K562 (cell line): ENCODE results near the gene MYBPHL. TPM values are rescaled to one million over a fixed set of nuclear protein-coding genes. Genes with fewer than 3 reads are reported as not detected.

Experiments
- ATAC-seq: fragments of 200-7000 bp; cut with Tn5 transposase; 3 replicates; pipeline ENCODE4 v1.9.1; 2020; ENCODE audit warnings: moderate library complexity
- BruUV-seq: library from RNA; stranded (reverse); fragments of 400-500 nt; replicated peaks from 2 replicates; lab custom pipeline; 2021; lab: Mats Ljungman, UMichigan
- CTCF ChIA-PET: fragments of 300-600 bp; formaldehyde crosslinking; extraction: SDS; loops from one replicate; lab custom pipeline; 2021; ENCODE audit warnings: low intra/inter-chr PET ratio; lab: Yijun Ruan, JAX
- POLR2A ChIA-PET: fragments of 300-600, 350-650 bp; sonication (Branson Sonifier 250); formaldehyde crosslinking; extraction: SDS; loops from one replicate; lab custom pipeline; 2021; ENCODE audit warnings: antibody characterized with exemption, inconsistent platforms; lab: Yijun Ruan, JAX
- DNase-seq, 4 experiments: peaks; one replicate each; pipeline versions ENCODE4 v3.0.0 to v3.0.0-alpha.2; 2011 to 2018; ENCODE audit warnings: low spot score in 3 of 4, mixed read lengths in 3 of 4; ENCODE audit errors: extremely low read depth in 1 of 4
- FAIRE-seq: peaks from 2 replicates; lab custom pipeline; 2011; peaks lifted over from hg19 to GRCh38; lab: Jason Lieb, UNC
- H2AFZ ChIP-seq: 2 replicates; pipeline ENCODE4 v1.6.0; 2011; ENCODE audit warnings: low read depth, low read length, control low read depth, inconsistent platforms
- H3K27ac ChIP-seq: fragments of 200-600 bp; 3 replicates; pipeline ENCODE4 v1.8.0; 2011; ENCODE audit warnings: low read depth, mild to moderate bottlenecking, control low read depth, inconsistent platforms, low read length, moderate library complexity, mixed read lengths; ENCODE audit errors: extremely low read depth
- H3K27me3 ChIP-seq, 2 experiments: fragments of 300-600 bp in 1 of 2; 2 replicates in 1 of 2; 3 replicates in 1 of 2; pipeline versions ENCODE4 v1.6.0 to v1.8.0; 2011; ENCODE audit warnings: inconsistent platforms in 2 of 2, low read length in 2 of 2, mild to moderate bottlenecking in 1 of 2, mixed read lengths in 1 of 2, moderate library complexity in 1 of 2; ENCODE audit not compliant: control insufficient read depth in 2 of 2, insufficient read depth in 2 of 2
- H3K36me3 ChIP-seq: fragments of 300-600 bp; 3 replicates; pipeline ENCODE4 v1.8.0; 2011; ENCODE audit warnings: mild to moderate bottlenecking, low read length, inconsistent platforms; ENCODE audit not compliant: control insufficient read depth, insufficient read depth
- H3K4me1 ChIP-seq, 2 experiments: fragments of 200-600 bp in 1 of 2; replicated peaks in 1 of 2; 2 replicates in 1 of 2; 3 replicates in 1 of 2; pipeline versions ENCODE4 v1.5.1 to v1.8.0; 2011; ENCODE audit warnings: inconsistent platforms in 2 of 2, low read length in 2 of 2, mild to moderate bottlenecking in 1 of 2, mixed read lengths in 1 of 2, moderate library complexity in 1 of 2; ENCODE audit not compliant: control insufficient read depth in 2 of 2, insufficient read depth in 2 of 2
- H3K4me2 ChIP-seq: 2 replicates; pipeline ENCODE4 v1.6.1; 2011; ENCODE audit warnings: low read length, control low read depth, inconsistent platforms, mixed read lengths; ENCODE audit not compliant: insufficient read depth
- H3K4me3 ChIP-seq: fragments of 200-600 bp; sonication (generic), shearing (Covaris generic); 2 replicates; pipeline ENCODE4 v1.5.1; 2016; ENCODE audit warnings: control low read depth, inconsistent platforms
- H3K79me2 ChIP-seq: fragments of 200-600 bp; 3 replicates; pipeline ENCODE4 v1.8.0; 2011; ENCODE audit warnings: low read length, inconsistent platforms; ENCODE audit not compliant: control insufficient read depth, insufficient read depth
- H3K9ac ChIP-seq, 2 experiments: 2 replicates each; pipeline versions ENCODE4 v1.6.0 to v1.6.1; 2011; ENCODE audit warnings: low read depth in 2 of 2, low read length in 2 of 2, control low read depth in 1 of 2, inconsistent platforms in 1 of 2, mild to moderate bottlenecking in 1 of 2, mixed read lengths in 1 of 2; ENCODE audit not compliant: insufficient read depth in 1 of 2
- H3K9me1 ChIP-seq: one replicate; pipeline ENCODE4 v1.6.0; 2011; ENCODE audit warnings: inconsistent platforms, mild to moderate bottlenecking, low read length, moderate library complexity; ENCODE audit not compliant: control insufficient read depth, insufficient read depth
- H3K9me3 ChIP-seq: replicated peaks from 2 replicates; pipeline ENCODE4 v1.5.1; 2011; ENCODE audit warnings: low read depth, low read length, inconsistent platforms; ENCODE audit not compliant: control insufficient read depth, insufficient read depth
- H4K20me1 ChIP-seq: replicated peaks from 2 replicates; pipeline ENCODE4 v1.6.1; 2011; ENCODE audit warnings: low read length, inconsistent platforms, mixed read lengths; ENCODE audit not compliant: control insufficient read depth, insufficient read depth
- C11orf30 ChIP-seq: fragments of 450-650 bp; IDR thresholded peaks from 2 replicates; pipeline ENCODE4 v1.6.1; 2016; ENCODE audit warnings: low read depth, mild to moderate bottlenecking
- CREB3 ChIP-seq: fragments of 450-650 bp; conservative IDR thresholded peaks from 2 replicates; pipeline ENCODE4 v1.6.1; 2016; ENCODE audit warnings: missing genetic modification characterization, low read depth, mild to moderate bottlenecking, missing compliant biosample characterization, moderate library complexity
- E2F6 ChIP-seq, 2 experiments: IDR thresholded peaks; 2 replicates each; pipeline ENCODE4 v1.6.1; 2011; ENCODE audit warnings: borderline replicate concordance in 1 of 2, control low read depth in 1 of 2, low read depth in 1 of 2, low read length in 1 of 2, mild to moderate bottlenecking in 1 of 2, mixed read lengths in 1 of 2, moderate library complexity in 1 of 2; ENCODE audit not compliant: insufficient read depth in 1 of 2, insufficient read length in 1 of 2, poor library complexity in 1 of 2, severe bottlenecking in 1 of 2; ENCODE audit errors: extremely low read depth in 1 of 2
- FOXJ2 ChIP-seq: fragments of 200-800 bp; sonication (Bioruptor generic); IDR thresholded peaks from 2 replicates; pipeline ENCODE4 v1.6.1; 2016; ENCODE audit warnings: missing genetic modification characterization, missing compliant biosample characterization
- FOXM1 ChIP-seq, 2 experiments: fragments of 450-650 bp in 1 of 2; sonication (generic) in 1 of 2; formaldehyde crosslinking in 1 of 2; IDR thresholded peaks; 2 replicates each; pipeline versions ENCODE4 v1.6.1 to v1.9.0; 2017 to 2022; ENCODE audit warnings: low read depth in 2 of 2, mild to moderate bottlenecking in 2 of 2, missing genetic modification reagents in 1 of 2, moderate library complexity in 1 of 2
- GATA2 ChIP-seq: sonication (generic); formaldehyde crosslinking; IDR thresholded peaks from 2 replicates; pipeline ENCODE4 v1.4.0; 2020; ENCODE audit warnings: mild to moderate bottlenecking, missing genetic modification reagents
- HMG20B ChIP-seq: fragments of 250-450 bp; sonication (Bioruptor Pico); IDR thresholded peaks from 2 replicates; pipeline ENCODE4 v1.5.0; 2021; ENCODE audit warnings: mild to moderate bottlenecking
- HOXB6 ChIP-seq: fragments of 250-450 bp; sonication (Bioruptor Pico); IDR thresholded peaks from 2 replicates; pipeline ENCODE4 v1.5.1; 2022; ENCODE audit warnings: mild to moderate bottlenecking, borderline replicate concordance
- ILF3 ChIP-seq: fragments of 450-650 bp; IDR thresholded peaks from 2 replicates; pipeline ENCODE4 v1.6.1; 2018; ENCODE audit warnings: antibody characterized with exemption, mild to moderate bottlenecking, moderate library complexity, borderline replicate concordance
- MYBL2 ChIP-seq, 2 experiments: fragments of 450-650 bp in 1 of 2; sonication (generic) in 1 of 2; formaldehyde crosslinking in 1 of 2; IDR thresholded peaks; 2 replicates each; pipeline versions ENCODE4 v1.6.1 to v1.8.1; 2017 to 2022; ENCODE audit warnings: borderline replicate concordance in 1 of 2, inconsistent platforms in 1 of 2, low read depth in 1 of 2, mild to moderate bottlenecking in 1 of 2, missing genetic modification reagents in 1 of 2, moderate library complexity in 1 of 2
- NFYB ChIP-seq: IDR thresholded peaks from 2 replicates; pipeline ENCODE4 v1.6.1; 2011; ENCODE audit warnings: mild to moderate bottlenecking, moderate library complexity; ENCODE audit not compliant: insufficient read length; ENCODE audit errors: extremely low read depth
- PHB ChIP-seq: fragments of 250-450 bp; sonication (Bioruptor Pico); IDR thresholded peaks from 2 replicates; pipeline ENCODE4 v1.5.0; 2021
- SOX6 ChIP-seq: fragments of 450-650 bp; IDR thresholded peaks from 2 replicates; pipeline ENCODE4 v1.6.1; 2014; ENCODE audit warnings: mild to moderate bottlenecking
- WHSC1 ChIP-seq: IDR thresholded peaks from one replicate; pipeline ENCODE4 v1.6.1; 2012; ENCODE audit warnings: low read length, control low read depth, inconsistent platforms
- ZBTB8A ChIP-seq: fragments of 450-650 bp; IDR thresholded peaks from 2 replicates; pipeline ENCODE4 v1.6.1; 2018; ENCODE audit warnings: mild to moderate bottlenecking, moderate library complexity; ENCODE audit not compliant: partially characterized antibody
- ZNF445 ChIP-seq: fragments of 250-450 bp; sonication (Bioruptor Pico); IDR thresholded peaks from 2 replicates; pipeline ENCODE4 v1.4.0; 2020; ENCODE audit warnings: low read depth, mild to moderate bottlenecking, moderate library complexity
- ZNF644 ChIP-seq: fragments of 200-800 bp; sonication (Bioruptor generic); IDR thresholded peaks from 2 replicates; pipeline ENCODE4 v1.6.1; 2016; ENCODE audit warnings: low read depth, missing genetic modification characterization, missing compliant biosample characterization
- ZNF668 ChIP-seq: fragments of 250-450 bp; sonication (Bioruptor Pico); IDR thresholded peaks from 2 replicates; pipeline ENCODE4 v1.8.0; 2022; ENCODE audit warnings: mild to moderate bottlenecking, inconsistent platforms
- ZNF79 ChIP-seq: fragments of 250-450 bp; sonication (Bioruptor Pico); IDR thresholded peaks from 2 replicates; pipeline ENCODE4 v1.4.0; 2020; ENCODE audit warnings: low read depth, mild to moderate bottlenecking, moderate library complexity
- WGBS: fragments of 100-300 bp; shearing (Covaris generic); methylation state at CpG from one replicate; pipeline ENCODE4 v1.1.6; 2016; ENCODE audit warnings: low coverage, mixed read lengths; ENCODE audit not compliant: insufficient coverage; ENCODE audit errors: missing lambda C conversion rate; 5-methylcytosine and 5-hydroxymethylcytosine counted together
- in situ Hi-C: fragments of 300-500 bp; cut with MboI; formaldehyde crosslinking; loops from 4 replicates; pipeline ENCODE4 v1.15.0; 2018; ENCODE audit warnings: inconsistent platforms, mixed read lengths
- intact Hi-C: fragments of 100-400 bp; cut with micrococcal nuclease; formaldehyde crosslinking; loops from 2 replicates; pipeline ENCODE4 v1.14.2; 2022
- polyA plus RNA-seq, 8 experiments: library from polyadenylated mRNA; depleted of rRNA in 4 of 8; stranded (reverse) in 5 of 8; unstranded in 3 of 8; fragments of >200 nt; fragmentation: Nextera tagmentation in 2 of 8; fragmentation: Illumina TruSeq in 1 of 8; extraction: Ambion mirVana in 2 of 8; extraction: Trizol in 1 of 8; gene quantifications; 2 replicates each; pipeline versions ENCODE4 v1.2.1 to v1.2.3, GENCODE V29; 2011 to 2014; ENCODE audit warnings: inconsistent platforms in 1 of 8, missing spikeins in 1 of 8
- total RNA-seq, 7 experiments: library from RNA; depleted of rRNA in 6 of 7; stranded (reverse); fragments of >200 nt in 6 of 7; fragmentation: Illumina TruSeq in 2 of 7; extraction: Trizol in 2 of 7; gene quantifications; 2 replicates each; pipeline versions ENCODE4 v1.2.1 to v1.2.3, GENCODE V29; 2011 to 2021; ENCODE audit warnings: low replicate concordance in 1 of 7

MYBPHL gene
- total and polyA plus RNA-seq, 9 of the 15 experiments (the other 6 are each of a cell fraction or from before 2014, with no cell fraction given): 0.20 to 1.9 (median 0.33) TPM

GRCh38 chr1:109283748-109284600, 22.8 kb downstream of the MYBPHL start:
- POLR2A ChIA-PET: interaction anchor here (0.9 to 2.1 kb wide), 3 partner anchors 12 to 29 kb away, joined by 3 to 9 read pairs (median 7); no protein-coding TSS in a partner anchor
- BruUV-seq: no TSS peak
- H3K79me2 ChIP-seq: peaks cover 27% of the 10 kb centered on the region
- peaks cover 23% of the 10 kb centered on the region; the same call in 2 of the 3 replicates for H3K36me3 ChIP-seq
- peak overlapping the region; percentile 90 to 94 for H3K9ac ChIP-seq
- no peaks in the 10 kb centered on the region for H3K27me3 ChIP-seq
- H3K4me1 ChIP-seq: peaks cover 31 to 37% of the 10 kb centered on the region in 2 experiments
- intact Hi-C loops (loop anchor here (2.0 kb wide), 1 partner anchor 115 kb away; no protein-coding TSS in a partner anchor), in situ Hi-C loops (no loop called here)
- CTCF ChIA-PET: interaction anchor here (0.6 to 0.9 kb wide), 2 partner anchors 115 to 116 kb away, joined by 3 to 6 read pairs; no protein-coding TSS in a partner anchor
- H3K27ac ChIP-seq: peak overlapping the region; percentile 97
- 31% methylated on average over 17 of the region's 17 CpGs for WGBS
- H3K4me3 ChIP-seq: peak overlapping the region; percentile 68
- no peaks in the 10 kb centered on the region for H4K20me1 ChIP-seq
- H3K9me1 ChIP-seq: no peaks in the 10 kb centered on the region
- peak overlapping the region; percentile 95 for H2AFZ ChIP-seq
- H3K9me3 ChIP-seq: no peaks in the 10 kb centered on the region
- FAIRE-seq (peak; percentile 46), ATAC-seq (peak; percentile 19), DNase-seq (peak in 2 of 4 experiments; percentile 53 to 71)
- H3K4me2 ChIP-seq: peak overlapping the region; percentile 99
- no peak for TF ChIP-seq NFYB
- TF ChIP-seq FOXM1 (IDR thresholded peaks at IDR 0.05; ENCODE audit: low read depth): no peak
- no peak for TF ChIP-seq FOXM1 (CRISPR knock-in tag; IDR thresholded peaks at IDR 0.05; ENCODE audit: low read depth)
- TF ChIP-seq PHB (CRISPR knock-in tag): no peak
- no peak for TF ChIP-seq MYBL2 (IDR thresholded peaks at IDR 0.05; ENCODE audit: low read depth)
- TF ChIP-seq MYBL2 (CRISPR knock-in tag; IDR thresholded peaks at IDR 0.05; ENCODE audit: borderline replicate concordance): no peak
- TF ChIP-seq C11orf30: no peak
- no peak for TF ChIP-seq HMG20B
- TF ChIP-seq ZNF445: no peak
- TF ChIP-seq ZNF79 (CRISPR knock-in tag): no peak
- no peak for TF ChIP-seq ZBTB8A
- peak; percentile 57; the same call in 1 of the 2 replicates for TF ChIP-seq ZNF644 (tag)
- no peak for TF ChIP-seq WHSC1
- no peak for TF ChIP-seq ILF3
- no peak for TF ChIP-seq FOXJ2 (tag)
- no peak for TF ChIP-seq HOXB6
- no peak for TF ChIP-seq SOX6
- TF ChIP-seq E2F6 (IDR thresholded peaks at IDR 0.05; ENCODE audit: borderline replicate concordance in 1 of 2, extremely low read depth in 1 of 2, insufficient read depth in 1 of 2, insufficient read length in 1 of 2, low read depth in 1 of 2, low read length in 1 of 2, poor library complexity in 1 of 2, severe bottlenecking in 1 of 2): no peak
- TF ChIP-seq GATA2 (CRISPR knock-in tag): no peak
- peak; percentile 61 for TF ChIP-seq CREB3 (tag)
- no peak for TF ChIP-seq ZNF668 (CRISPR knock-in tag)
